Fibroblast of lung (primary cell): ENCODE measurements around the gene ANKRD28. TPM values are rescaled to one million over a fixed set of nuclear protein-coding genes. Genes with fewer than 3 reads are reported as not detected.

Source experiments
- DNase-seq, 2 donors: peaks; one replicate each; pipeline versions ENCODE4 v3.0.0 to v3.0.0-alpha.2; 2010; ENCODE audit warnings: low read depth in 2 of 2
- H2AFZ ChIP-seq: 2 replicates; pipeline ENCODE4 v1.5.1; 2012; ENCODE audit warnings: low read length, control low read depth, inconsistent platforms
- H3K27ac ChIP-seq: 2 replicates; pipeline ENCODE4 v1.5.1; 2011; ENCODE audit warnings: low read length, control low read depth; ENCODE audit not compliant: insufficient read depth
- H3K27me3 ChIP-seq: 2 replicates; pipeline ENCODE4 v1.5.1; 2011; ENCODE audit warnings: mild to moderate bottlenecking, low read length; ENCODE audit not compliant: control insufficient read depth, insufficient read depth
- H3K36me3 ChIP-seq: 2 replicates; pipeline ENCODE4 v1.5.1; 2011; ENCODE audit warnings: low read length; ENCODE audit not compliant: control insufficient read depth, insufficient read depth
- H3K4me1 ChIP-seq: 2 replicates; pipeline ENCODE4 v1.5.1; 2011; ENCODE audit warnings: low read length; ENCODE audit not compliant: control insufficient read depth, insufficient read depth; ENCODE audit errors: extremely low read depth
- H3K4me2 ChIP-seq: 2 replicates; pipeline ENCODE4 v1.5.1; 2011; ENCODE audit warnings: low read length, control low read depth; ENCODE audit not compliant: insufficient read depth; ENCODE audit errors: extremely low read depth
- H3K4me3 ChIP-seq, 4 experiments: fragments of 200-600 bp in 1 of 4; sonication (generic) in 1 of 4; replicated peaks in 1 of 4; 2 replicates each; pipeline ENCODE4 v1.5.1; 2011 to 2016; ENCODE audit warnings: low read length in 4 of 4, low read depth in 3 of 4, mild to moderate bottlenecking in 3 of 4, control low read depth in 2 of 4, inconsistent platforms in 1 of 4, mixed read lengths in 1 of 4; ENCODE audit not compliant: insufficient read depth in 1 of 4; ENCODE audit errors: control extremely low read depth in 1 of 4
- H3K79me2 ChIP-seq: 2 replicates; pipeline ENCODE4 v1.5.1; 2012; ENCODE audit warnings: mild to moderate bottlenecking, low read length, inconsistent platforms; ENCODE audit not compliant: control insufficient read depth, insufficient read depth
- H3K9ac ChIP-seq: 2 replicates; pipeline ENCODE4 v1.5.1; 2011; ENCODE audit warnings: mild to moderate bottlenecking, low read length, control low read depth; ENCODE audit not compliant: insufficient read depth
- H3K9me3 ChIP-seq: 2 replicates; pipeline ENCODE4 v1.5.1; 2012; ENCODE audit warnings: low read depth, low read length; ENCODE audit not compliant: control insufficient read depth, insufficient read depth
- H4K20me1 ChIP-seq: 2 replicates; pipeline ENCODE4 v1.5.1; 2011; ENCODE audit warnings: low read length; ENCODE audit not compliant: control insufficient read depth, insufficient read depth; ENCODE audit errors: extremely low read depth
- EZH2 ChIP-seq: IDR thresholded peaks from 2 replicates; pipeline ENCODE4 v1.5.1; 2012; ENCODE audit warnings: low read length, control low read depth, mild to moderate bottlenecking; ENCODE audit errors: missing control alignments
- polyA plus RNA-seq, 2 donors: library from polyadenylated mRNA; depleted of rRNA in 1 of 2; stranded (reverse) in 1 of 2; unstranded in 1 of 2; fragments of >200 nt; gene quantifications; 2 replicates each; pipeline ENCODE4 v1.2.1, GENCODE V29; 2011 to 2012; ENCODE audit warnings: missing spikeins in 1 of 2
- total RNA-seq: library from RNA; depleted of rRNA; stranded (reverse); fragments of >200 nt; gene quantifications from 2 replicates; pipeline ENCODE4 v1.2.1, GENCODE V29; 2014
- TF ChIP-seq, protein P1 (sequence below), 2 donors: IDR thresholded peaks in 1 of 2; conservative IDR thresholded peaks in 1 of 2; 1 replicate in 1 of 2; 2 replicates in 1 of 2; pipeline ENCODE4 v1.5.1; 2011 to 2012; ENCODE audit warnings: low read length in 2 of 2, control low read depth in 1 of 2, inconsistent platforms in 1 of 2, low read depth in 1 of 2, mild to moderate bottlenecking in 1 of 2

The ANKRD28 gene
- total and polyA plus RNA-seq, 2 donors (not counting 1 experiment from before 2014, with no cell fraction given): 82.3 to 222 TPM

DNA sequence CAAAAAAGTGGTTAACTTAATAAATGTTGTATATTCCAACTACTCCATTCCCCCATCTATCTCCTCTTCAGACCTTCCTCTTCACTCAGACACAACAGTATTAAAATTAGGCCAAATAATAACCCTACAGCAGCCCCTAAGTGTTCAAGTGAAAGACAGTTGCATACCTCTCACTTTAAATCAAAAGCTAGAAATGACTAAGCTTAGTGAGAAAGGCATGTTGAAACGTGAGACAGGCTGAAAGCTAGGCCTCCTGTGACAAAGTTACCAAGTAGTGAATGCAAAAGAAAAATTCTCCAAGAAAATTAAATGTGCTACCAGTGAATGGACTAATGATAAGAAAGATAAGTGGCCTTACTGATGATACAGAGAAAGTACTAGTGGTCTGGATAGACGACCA is 71.7 kb downstream of the ANKRD28 start:
- Histone ChIP-seq H3K36me3 (peaks cover 5% of the 10 kb centered on the region), H3K4me1 (no peaks in the 10 kb centered on the region), H3K9me3 (no peaks in the 10 kb centered on the region), H3K27me3 (no peaks in the 10 kb centered on the region), H3K4me2 (no peak overlapping the region), H3K4me3 (no peak overlapping the region), H3K9ac (no peak overlapping the region), H3K27ac (no peak overlapping the region), H4K20me1 (no peaks in the 10 kb centered on the region), H2AFZ (no peak overlapping the region), H3K79me2 (peaks cover 2% of the 10 kb centered on the region)
- DNase-seq: peak; percentile 27 to 45
- no peak for TF ChIP-seq EZH2
- TF ChIP-seq, protein P1, sequence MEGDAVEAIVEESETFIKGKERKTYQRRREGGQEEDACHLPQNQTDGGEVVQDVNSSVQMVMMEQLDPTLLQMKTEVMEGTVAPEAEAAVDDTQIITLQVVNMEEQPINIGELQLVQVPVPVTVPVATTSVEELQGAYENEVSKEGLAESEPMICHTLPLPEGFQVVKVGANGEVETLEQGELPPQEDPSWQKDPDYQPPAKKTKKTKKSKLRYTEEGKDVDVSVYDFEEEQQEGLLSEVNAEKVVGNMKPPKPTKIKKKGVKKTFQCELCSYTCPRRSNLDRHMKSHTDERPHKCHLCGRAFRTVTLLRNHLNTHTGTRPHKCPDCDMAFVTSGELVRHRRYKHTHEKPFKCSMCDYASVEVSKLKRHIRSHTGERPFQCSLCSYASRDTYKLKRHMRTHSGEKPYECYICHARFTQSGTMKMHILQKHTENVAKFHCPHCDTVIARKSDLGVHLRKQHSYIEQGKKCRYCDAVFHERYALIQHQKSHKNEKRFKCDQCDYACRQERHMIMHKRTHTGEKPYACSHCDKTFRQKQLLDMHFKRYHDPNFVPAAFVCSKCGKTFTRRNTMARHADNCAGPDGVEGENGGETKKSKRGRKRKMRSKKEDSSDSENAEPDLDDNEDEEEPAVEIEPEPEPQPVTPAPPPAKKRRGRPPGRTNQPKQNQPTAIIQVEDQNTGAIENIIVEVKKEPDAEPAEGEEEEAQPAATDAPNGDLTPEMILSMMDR (conservative IDR thresholded peaks at IDR 0.05 in 1 of 2, IDR thresholded peaks at IDR 0.05 in 1 of 2; ENCODE audit: low read depth in 1 of 2, low read length in 2 of 2): no peak

DNA sequence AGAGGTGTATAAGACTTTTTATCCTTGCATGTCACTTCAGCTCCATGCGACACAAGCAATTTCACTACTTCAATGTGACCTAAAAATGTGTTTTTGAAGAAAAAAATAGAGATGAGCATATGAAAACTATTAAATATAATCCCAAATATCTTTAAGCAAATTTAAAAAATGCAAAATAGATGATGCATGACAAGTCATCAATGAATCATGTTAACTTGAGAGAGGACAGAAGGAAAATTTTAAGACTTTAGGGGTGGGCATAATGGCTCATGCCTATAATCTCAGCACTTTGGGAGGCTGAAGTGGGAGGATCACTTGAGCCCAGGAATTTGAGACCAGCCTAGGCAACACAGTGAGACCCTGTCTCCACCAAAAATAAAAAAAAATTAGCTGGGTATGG is 73.3 kb downstream of the ANKRD28 start:
- Histone ChIP-seq H3K9me3 (no peaks in the 10 kb centered on the region), H3K27me3 (no peaks in the 10 kb centered on the region), H3K27ac (no peak overlapping the region), H4K20me1 (no peaks in the 10 kb centered on the region), H3K9ac (no peak overlapping the region), H3K79me2 (peaks cover 3% of the 10 kb centered on the region), H2AFZ (no peak overlapping the region), H3K36me3 (peaks cover 5% of the 10 kb centered on the region), H3K4me2 (no peak overlapping the region), H3K4me1 (no peaks in the 10 kb centered on the region), H3K4me3 (no peak overlapping the region)
- TF ChIP-seq EZH2: no peak
- TF ChIP-seq, protein P1 (conservative IDR thresholded peaks at IDR 0.05 in 1 of 2, IDR thresholded peaks at IDR 0.05 in 1 of 2; ENCODE audit: low read depth in 1 of 2, low read length in 2 of 2): no peak
- no peak for DNase-seq

DNA sequence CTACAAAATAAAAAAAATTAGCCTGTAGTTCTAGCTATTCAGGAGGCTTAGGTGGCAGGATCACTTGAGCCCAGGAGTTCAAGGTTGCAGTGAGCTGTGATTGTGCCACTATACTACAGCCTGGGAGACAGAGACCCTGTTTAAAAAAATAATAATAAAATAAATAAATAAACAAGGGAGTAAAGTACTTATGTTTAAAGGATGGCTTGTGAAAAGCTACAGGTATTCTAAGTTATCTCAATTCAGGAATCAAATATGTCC is 74.2 kb downstream of the ANKRD28 start:
- H3K27me3 ChIP-seq: no peaks in the 10 kb centered on the region
- no peak overlapping the region for H3K4me3 ChIP-seq
- H2AFZ ChIP-seq: no peak overlapping the region
- DNase-seq: no peak
- H3K9me3 ChIP-seq: no peaks in the 10 kb centered on the region
- H3K36me3 ChIP-seq: peaks cover 5% of the 10 kb centered on the region
- H3K27ac ChIP-seq: no peak overlapping the region
- H3K79me2 ChIP-seq: peaks cover 6% of the 10 kb centered on the region
- H3K4me2 ChIP-seq: no peak overlapping the region
- H4K20me1 ChIP-seq: no peaks in the 10 kb centered on the region
- H3K9ac ChIP-seq: no peak overlapping the region
- no peak for TF ChIP-seq EZH2
- TF ChIP-seq, protein P1 (conservative IDR thresholded peaks at IDR 0.05 in 1 of 2, IDR thresholded peaks at IDR 0.05 in 1 of 2; ENCODE audit: low read depth in 1 of 2, low read length in 2 of 2): no peak
- no peaks in the 10 kb centered on the region for H3K4me1 ChIP-seq
